RWPE2 (cell line): Measurements from ENCODE around the gene CUL7.

Source experiments
- ATAC-seq: fragments of 200-7000 bp; cut with Tn5 transposase; 3 replicates; pipeline ENCODE4 v1.9.1; 2021; ENCODE audit warnings: low read depth
- DNase-seq: peaks from one replicate; pipeline ENCODE4 v3.0.0-alpha.2; 2020; ENCODE audit warnings: low spot score
- H3K27ac ChIP-seq: fragments of 450-650 bp; 2 replicates; pipeline ENCODE4 v1.5.1; 2017; ENCODE audit warnings: mild to moderate bottlenecking; ENCODE audit not compliant: poor library complexity, severe bottlenecking
- H3K27me3 ChIP-seq: fragments of 250-450 bp; sonication (Bioruptor Pico); 2 replicates; pipeline ENCODE4 v1.5.1; 2021; ENCODE audit warnings: mild to moderate bottlenecking, moderate library complexity; ENCODE audit not compliant: insufficient read depth, poor library complexity, severe bottlenecking
- H3K36me3 ChIP-seq: fragments of 250-450 bp; sonication (Bioruptor Pico); 2 replicates; pipeline ENCODE4 v1.5.1; 2020; ENCODE audit warnings: low read depth, mild to moderate bottlenecking, moderate library complexity
- H3K4me1 ChIP-seq: fragments of 250-450 bp; sonication (Bioruptor Pico); 2 replicates; pipeline ENCODE4 v1.5.1; 2021; ENCODE audit warnings: mild to moderate bottlenecking, moderate library complexity; ENCODE audit not compliant: insufficient read depth, poor library complexity, severe bottlenecking
- H3K4me3 ChIP-seq: fragments of 250-450 bp; sonication (Bioruptor Pico); 2 replicates; pipeline ENCODE4 v1.5.1; 2021; ENCODE audit warnings: mild to moderate bottlenecking, moderate library complexity; ENCODE audit not compliant: severe bottlenecking
- H3K9me3 ChIP-seq: fragments of 250-450 bp; sonication (Bioruptor Pico); 2 replicates; pipeline ENCODE4 v1.5.1; 2021; ENCODE audit warnings: mild to moderate bottlenecking, moderate library complexity; ENCODE audit not compliant: severe bottlenecking
- TF ChIP-seq, protein P1 (sequence below): fragments of 450-650 bp; IDR thresholded peaks from one replicate; pipeline ENCODE4 v1.5.1; 2017; ENCODE audit warnings: mild to moderate bottlenecking, moderate library complexity; ENCODE audit not compliant: poor library complexity, severe bottlenecking

Gene CUL7

DNA sequence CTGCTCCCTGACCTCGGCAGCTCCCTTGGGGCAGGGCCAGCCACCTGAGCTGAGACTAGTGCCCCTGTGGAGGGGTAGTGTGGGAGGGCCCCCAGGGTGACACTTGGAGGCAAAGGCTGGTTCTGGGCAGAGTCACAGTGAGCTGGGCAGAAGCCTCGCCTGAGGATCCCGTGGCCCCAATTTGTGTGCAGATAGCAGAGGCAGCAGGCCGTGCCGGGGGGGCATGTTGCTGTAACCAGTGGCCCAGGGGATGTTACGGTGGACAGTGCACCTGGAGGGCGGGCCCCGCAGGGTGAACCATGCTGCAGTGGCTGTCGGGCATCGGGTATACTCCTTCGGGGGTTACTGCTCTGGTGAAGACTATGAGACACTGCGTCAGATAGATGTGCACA is 36.7 kb downstream of the CUL7 start:
- H3K4me3 ChIP-seq: no peak overlapping the region
- H3K4me1 ChIP-seq: peaks cover 9% of the 10 kb centered on the region
- no peak for DNase-seq
- H3K36me3 ChIP-seq: peaks cover 26% of the 10 kb centered on the region; the same call in 1 of the 2 replicates
- H3K27me3 ChIP-seq: no peaks in the 10 kb centered on the region
- H3K9me3 ChIP-seq: no peaks in the 10 kb centered on the region
- ATAC-seq: no peak
- no peak overlapping the region for H3K27ac ChIP-seq
- TF ChIP-seq, protein P1, sequence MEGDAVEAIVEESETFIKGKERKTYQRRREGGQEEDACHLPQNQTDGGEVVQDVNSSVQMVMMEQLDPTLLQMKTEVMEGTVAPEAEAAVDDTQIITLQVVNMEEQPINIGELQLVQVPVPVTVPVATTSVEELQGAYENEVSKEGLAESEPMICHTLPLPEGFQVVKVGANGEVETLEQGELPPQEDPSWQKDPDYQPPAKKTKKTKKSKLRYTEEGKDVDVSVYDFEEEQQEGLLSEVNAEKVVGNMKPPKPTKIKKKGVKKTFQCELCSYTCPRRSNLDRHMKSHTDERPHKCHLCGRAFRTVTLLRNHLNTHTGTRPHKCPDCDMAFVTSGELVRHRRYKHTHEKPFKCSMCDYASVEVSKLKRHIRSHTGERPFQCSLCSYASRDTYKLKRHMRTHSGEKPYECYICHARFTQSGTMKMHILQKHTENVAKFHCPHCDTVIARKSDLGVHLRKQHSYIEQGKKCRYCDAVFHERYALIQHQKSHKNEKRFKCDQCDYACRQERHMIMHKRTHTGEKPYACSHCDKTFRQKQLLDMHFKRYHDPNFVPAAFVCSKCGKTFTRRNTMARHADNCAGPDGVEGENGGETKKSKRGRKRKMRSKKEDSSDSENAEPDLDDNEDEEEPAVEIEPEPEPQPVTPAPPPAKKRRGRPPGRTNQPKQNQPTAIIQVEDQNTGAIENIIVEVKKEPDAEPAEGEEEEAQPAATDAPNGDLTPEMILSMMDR: no peak

DNA sequence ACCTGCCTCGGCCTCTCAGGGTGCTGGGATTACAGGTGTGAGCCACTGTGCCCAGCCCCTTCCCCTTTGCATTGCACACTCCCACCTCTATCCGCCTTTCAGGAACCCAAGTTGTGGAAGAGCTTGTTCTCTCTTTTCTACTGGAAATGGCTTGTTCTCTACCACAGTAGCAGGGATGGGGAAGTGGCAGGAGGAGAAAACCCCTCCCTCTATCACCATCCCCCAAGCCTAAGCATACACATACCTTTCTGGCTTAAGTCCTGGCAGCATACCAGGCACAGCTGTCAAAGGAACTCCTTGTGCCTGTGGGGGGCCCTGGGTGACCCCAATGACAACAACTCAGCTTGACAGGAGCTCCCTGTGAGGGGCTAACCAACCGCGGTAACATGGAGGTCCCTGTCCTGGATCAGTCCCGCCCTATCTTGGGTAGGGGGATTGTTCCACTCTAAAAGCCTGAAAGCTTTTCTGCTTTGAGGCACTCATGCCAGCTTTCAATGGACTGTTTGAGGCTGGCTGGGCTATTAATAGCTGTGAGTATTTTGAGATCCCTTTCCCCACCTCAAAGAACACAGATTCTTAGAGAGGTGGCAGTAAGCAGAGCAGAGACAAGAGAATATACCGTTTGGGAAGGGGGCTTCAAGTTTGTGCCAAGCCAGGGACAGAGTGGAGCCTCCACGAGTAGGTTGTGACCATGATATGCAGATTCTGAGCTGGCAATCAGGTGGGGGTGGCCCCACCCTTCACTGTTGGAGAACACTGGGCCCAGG is 37.3 kb downstream of the CUL7 start:
- H3K27me3 ChIP-seq: no peaks in the 10 kb centered on the region
- DNase-seq: no peak
- ATAC-seq: no peak
- no peak overlapping the region for H3K4me3 ChIP-seq
- no peak overlapping the region for H3K27ac ChIP-seq
- peaks cover 30% of the 10 kb centered on the region for H3K36me3 ChIP-seq
- peaks cover 9% of the 10 kb centered on the region for H3K4me1 ChIP-seq
- H3K9me3 ChIP-seq: no peaks in the 10 kb centered on the region
- TF ChIP-seq, protein P1: no peak

DNA sequence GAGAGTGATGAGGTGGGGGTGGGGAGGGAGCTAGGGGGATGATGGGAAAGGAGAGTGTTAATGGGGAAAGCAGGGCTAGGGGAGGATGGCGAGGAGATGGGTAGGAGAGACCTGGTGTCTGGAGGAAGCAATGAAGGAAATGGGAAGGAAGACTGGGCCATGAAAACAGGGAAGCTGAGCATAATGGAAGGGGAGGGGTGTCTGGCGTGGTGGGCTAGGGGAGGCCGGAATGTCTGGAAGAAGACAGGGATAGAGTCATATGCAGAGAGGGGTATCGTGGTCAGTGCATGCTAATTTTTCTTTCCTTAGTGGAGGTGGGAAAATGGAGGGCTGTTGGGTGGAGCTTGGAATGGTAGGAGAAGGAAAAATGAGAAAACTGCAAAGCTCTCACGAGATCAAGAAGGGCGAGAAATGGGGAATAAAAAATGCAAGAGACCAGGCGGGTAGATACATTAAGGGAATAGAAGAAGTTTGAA is 39.2 kb downstream of the CUL7 start:
- Histone ChIP-seq H3K4me3 (peak overlapping the region; percentile 44), H3K36me3 (peaks cover 33% of the 10 kb centered on the region), H3K4me1 (peaks cover 5% of the 10 kb centered on the region), H3K27ac (peak overlapping the region; percentile 48), H3K9me3 (no peaks in the 10 kb centered on the region), H3K27me3 (no peaks in the 10 kb centered on the region)
- no peak for ATAC-seq
- TF ChIP-seq, protein P1: no peak
- no peak for DNase-seq

DNA sequence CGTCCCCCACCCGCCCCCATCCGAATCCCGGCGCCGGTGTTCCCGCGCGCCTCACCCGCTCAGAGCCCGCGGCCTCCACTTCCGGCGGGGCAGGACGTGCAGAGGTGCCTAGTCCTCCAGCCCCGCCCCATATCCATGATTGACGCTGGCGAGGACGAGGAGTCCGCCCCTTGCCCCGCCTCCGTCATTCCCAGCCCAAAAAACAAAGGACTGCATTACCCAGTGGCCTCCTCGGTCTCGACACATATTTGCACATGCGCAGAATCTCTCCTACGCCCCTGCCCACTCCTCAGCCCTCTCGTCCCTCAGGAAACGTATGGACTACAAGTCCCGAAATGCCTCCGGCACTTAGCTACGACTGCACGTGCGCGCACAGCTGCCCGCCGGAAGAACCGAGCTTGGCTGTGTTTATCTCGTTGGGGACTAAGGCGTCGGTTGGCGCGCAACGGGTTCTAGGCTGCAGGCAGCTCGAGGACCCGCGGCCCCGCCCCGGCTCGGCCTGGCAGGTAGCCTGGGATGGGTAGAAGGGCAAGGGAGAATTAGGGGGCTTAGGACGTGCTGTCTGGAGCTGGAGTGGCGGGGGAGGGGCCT is 39.7 kb downstream of the CUL7 start, which contains the start of the genes KLHDC3 and MEA1:
TSS of gene KLHDC3 (plus strand) at position 407 of the 591 bp plus-strand sequence. CDS start 2,944 bp downstream, outside the sequence.
TSS of gene MEA1 (minus strand) at position 104 of the 591 bp plus-strand sequence. CDS start 133 bp downstream, outside the sequence.
- TF ChIP-seq, protein P1: no peak
- peaks cover 33% of the 10 kb centered on the region for H3K36me3 ChIP-seq
- peak; percentile 98 for DNase-seq

More for the DNA sequence above, 39.7 kb downstream of the CUL7 start, which contains the start of the genes KLHDC3 and MEA1:
- peak; percentile 91 for ATAC-seq
- Histone ChIP-seq H3K9me3 (no peaks in the 10 kb centered on the region), H3K27me3 (no peaks in the 10 kb centered on the region), H3K4me3 (peak within 1 kb of the TSS; percentile 44), H3K27ac (peak within 1 kb of the TSS; percentile 48), H3K4me1 (peaks cover 5% of the 10 kb centered on the region)
